SK-N-SH treated with all-trans-retinoic acid at 6 μM for 48 hours (cell line): ENCODE data around the gene A1BG.
A peak's percentile ranks its signal among the peaks of the same experiment; 100 is the strongest.

ENCODE experiments used
- ATAC-seq: fragments of 200-7000 bp; cut with Tn5 transposase; 3 replicates; pipeline ENCODE4 v1.9.1; 2020; ENCODE audit warnings: mild to moderate bottlenecking, moderate library complexity
- BACH2 ChIP-seq: fragments of 250-450 bp; sonication (Bioruptor Pico); IDR thresholded peaks from 2 replicates; pipeline ENCODE4 v1.9.0; 2021; ENCODE audit warnings: mild to moderate bottlenecking, borderline replicate concordance
- GLIS3 ChIP-seq: fragments of 250-450 bp; sonication (Bioruptor Pico); IDR thresholded peaks from 2 replicates; pipeline ENCODE4 v1.5.0; 2020; ENCODE audit warnings: mild to moderate bottlenecking, moderate library complexity
- ISL1 ChIP-seq: fragments of 250-450 bp; sonication (Bioruptor Pico); IDR thresholded peaks from 2 replicates; pipeline ENCODE4 v2.1.2; 2022; ENCODE audit warnings: mild to moderate bottlenecking, moderate library complexity
- OSR1 ChIP-seq: fragments of 250-450 bp; sonication (Bioruptor Pico); IDR thresholded peaks from 2 replicates; pipeline ENCODE4 v1.8.0; 2022; ENCODE audit warnings: moderate library complexity, mild to moderate bottlenecking, inconsistent platforms
- PATZ1 ChIP-seq: fragments of 250-450 bp; sonication (Bioruptor Pico); IDR thresholded peaks from 2 replicates; pipeline ENCODE4 v1.8.0; 2020; ENCODE audit warnings: mild to moderate bottlenecking, moderate library complexity, borderline replicate concordance
- RARB ChIP-seq: fragments of 250-450 bp; sonication (Bioruptor Pico); IDR thresholded peaks from 2 replicates; pipeline ENCODE4 v1.8.0; 2021; ENCODE audit warnings: mild to moderate bottlenecking, moderate library complexity
- TCF4 ChIP-seq: fragments of 250-450 bp; sonication (Bioruptor Pico); IDR thresholded peaks from 2 replicates; pipeline ENCODE4 v1.8.0; 2021; ENCODE audit warnings: mild to moderate bottlenecking, moderate library complexity, borderline replicate concordance
- TOX ChIP-seq: fragments of 250-450 bp; sonication (Bioruptor Pico); IDR thresholded peaks from 2 replicates; pipeline ENCODE4 v1.8.0; 2021; ENCODE audit warnings: mild to moderate bottlenecking, moderate library complexity, borderline replicate concordance
- ZC3H10 ChIP-seq: fragments of 250-450 bp; sonication (Bioruptor Pico); IDR thresholded peaks from 2 replicates; pipeline ENCODE4 v1.5.1; 2021; ENCODE audit warnings: mild to moderate bottlenecking, moderate library complexity
- ZFP3 ChIP-seq: fragments of 250-450 bp; sonication (Bioruptor Pico); IDR thresholded peaks from 2 replicates; pipeline ENCODE4 v1.5.0; 2020; ENCODE audit warnings: mild to moderate bottlenecking, moderate library complexity
- ZFP30 ChIP-seq: fragments of 450-650 bp; formaldehyde crosslinking; IDR thresholded peaks from 2 replicates; pipeline ENCODE4 v1.5.0; 2022; ENCODE audit warnings: mild to moderate bottlenecking, moderate library complexity
- ZNF70 ChIP-seq: fragments of 450-650 bp; formaldehyde crosslinking; IDR thresholded peaks from 2 replicates; pipeline ENCODE4 v1.5.0; 2020; ENCODE audit warnings: mild to moderate bottlenecking, moderate library complexity
- TF ChIP-seq, protein P1 (sequence below): fragments of 250-450 bp; sonication (Bioruptor Pico); IDR thresholded peaks from 2 replicates; pipeline ENCODE4 v1.5.1; 2020; ENCODE audit warnings: low read depth, mild to moderate bottlenecking, moderate library complexity
- TF ChIP-seq, protein P2 (sequence below): fragments of 250-450 bp; sonication (Bioruptor Pico); IDR thresholded peaks from 2 replicates; pipeline ENCODE4 v1.5.1; 2021; ENCODE audit warnings: mild to moderate bottlenecking, moderate library complexity
- TF ChIP-seq, protein P3 (sequence below): fragments of 250-450 bp; sonication (Bioruptor Pico); IDR thresholded peaks from 2 replicates; pipeline ENCODE4 v1.8.0; 2021; ENCODE audit warnings: low read depth, mild to moderate bottlenecking, moderate library complexity, borderline replicate concordance
- TF ChIP-seq, protein P4 (sequence below): fragments of 250-450 bp; sonication (Bioruptor Pico); IDR thresholded peaks from 2 replicates; pipeline ENCODE4 v1.5.0; 2020; ENCODE audit warnings: mild to moderate bottlenecking, moderate library complexity

The A1BG gene

DNA sequence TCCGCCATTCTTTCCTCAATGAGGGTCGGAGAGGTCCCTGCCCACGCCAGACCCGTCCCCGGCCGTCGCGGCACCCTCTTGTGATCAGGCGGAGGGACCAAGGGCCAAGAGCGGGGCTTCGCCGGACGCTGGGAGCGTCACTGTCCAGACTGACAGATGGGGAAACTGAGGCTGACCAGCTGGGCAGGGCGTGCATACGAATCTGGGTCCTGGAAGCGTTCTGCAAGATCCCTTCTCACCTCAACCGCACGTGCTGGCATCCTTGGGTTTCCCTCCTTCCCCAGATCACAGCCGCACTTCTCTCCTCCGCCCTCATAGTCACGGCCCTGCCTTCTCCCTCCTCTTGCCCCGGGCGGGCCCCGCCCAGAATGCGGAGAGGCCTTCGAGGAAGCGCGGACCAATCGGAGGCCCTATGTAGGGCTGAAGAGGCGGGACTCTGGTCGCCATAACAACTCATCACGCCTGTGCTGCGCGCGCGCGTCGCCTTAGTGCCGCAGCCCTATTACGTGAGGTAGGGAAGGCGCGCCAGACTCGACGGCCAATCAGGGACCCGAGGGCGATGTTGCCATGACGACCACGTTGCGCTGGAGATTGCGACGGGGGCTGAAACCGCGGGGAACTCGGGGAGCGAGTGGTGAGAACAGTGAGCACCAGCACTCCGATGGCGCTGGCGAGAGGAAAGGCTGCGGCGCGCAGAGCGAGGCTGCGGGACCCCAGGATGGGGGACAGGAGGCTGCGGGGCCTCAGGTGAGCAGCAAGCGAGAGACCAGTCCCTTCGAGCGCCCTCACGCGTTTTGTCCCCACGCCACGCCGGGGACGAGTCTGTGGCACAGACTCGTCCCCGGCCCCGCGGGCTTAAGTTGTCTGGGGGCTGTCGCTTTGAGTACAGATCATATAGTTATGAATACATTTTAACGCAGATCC lies 47.9 kb upstream of the A1BG start:
- peak; percentile 96 for ATAC-seq
- TF ChIP-seq ISL1 (CRISPR knock-in tag) (no peak), TCF4 (no peak), OSR1 (CRISPR knock-in tag) (no peak), GLIS3 (CRISPR knock-in tag) (no peak), ZFP3 (CRISPR knock-in tag) (no peak), RARB (CRISPR knock-in tag) (no peak), ZFP30 (CRISPR knock-in tag) (no peak), PATZ1 (CRISPR knock-in tag) (no peak)
- TF ChIP-seq, protein P1, sequence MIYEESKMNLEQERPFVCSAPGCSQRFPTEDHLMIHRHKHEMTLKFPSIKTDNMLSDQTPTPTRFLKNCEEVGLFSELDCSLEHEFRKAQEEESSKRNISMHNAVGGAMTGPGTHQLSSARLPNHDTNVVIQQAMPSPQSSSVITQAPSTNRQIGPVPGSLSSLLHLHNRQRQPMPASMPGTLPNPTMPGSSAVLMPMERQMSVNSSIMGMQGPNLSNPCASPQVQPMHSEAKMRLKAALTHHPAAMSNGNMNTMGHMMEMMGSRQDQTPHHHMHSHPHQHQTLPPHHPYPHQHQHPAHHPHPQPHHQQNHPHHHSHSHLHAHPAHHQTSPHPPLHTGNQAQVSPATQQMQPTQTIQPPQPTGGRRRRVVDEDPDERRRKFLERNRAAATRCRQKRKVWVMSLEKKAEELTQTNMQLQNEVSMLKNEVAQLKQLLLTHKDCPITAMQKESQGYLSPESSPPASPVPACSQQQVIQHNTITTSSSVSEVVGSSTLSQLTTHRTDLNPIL (CRISPR knock-in tag) = no peak
- TF ChIP-seq, protein P2, sequence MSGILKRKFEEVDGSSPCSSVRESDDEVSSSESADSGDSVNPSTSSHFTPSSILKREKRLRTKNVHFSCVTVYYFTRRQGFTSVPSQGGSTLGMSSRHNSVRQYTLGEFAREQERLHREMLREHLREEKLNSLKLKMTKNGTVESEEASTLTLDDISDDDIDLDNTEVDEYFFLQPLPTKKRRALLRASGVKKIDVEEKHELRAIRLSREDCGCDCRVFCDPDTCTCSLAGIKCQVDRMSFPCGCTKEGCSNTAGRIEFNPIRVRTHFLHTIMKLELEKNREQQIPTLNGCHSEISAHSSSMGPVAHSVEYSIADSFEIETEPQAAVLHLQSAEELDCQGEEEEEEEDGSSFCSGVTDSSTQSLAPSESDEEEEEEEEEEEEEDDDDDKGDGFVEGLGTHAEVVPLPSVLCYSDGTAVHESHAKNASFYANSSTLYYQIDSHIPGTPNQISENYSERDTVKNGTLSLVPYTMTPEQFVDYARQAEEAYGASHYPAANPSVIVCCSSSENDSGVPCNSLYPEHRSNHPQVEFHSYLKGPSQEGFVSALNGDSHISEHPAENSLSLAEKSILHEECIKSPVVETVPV (CRISPR knock-in tag) = no peak
- TF ChIP-seq, protein P3, sequence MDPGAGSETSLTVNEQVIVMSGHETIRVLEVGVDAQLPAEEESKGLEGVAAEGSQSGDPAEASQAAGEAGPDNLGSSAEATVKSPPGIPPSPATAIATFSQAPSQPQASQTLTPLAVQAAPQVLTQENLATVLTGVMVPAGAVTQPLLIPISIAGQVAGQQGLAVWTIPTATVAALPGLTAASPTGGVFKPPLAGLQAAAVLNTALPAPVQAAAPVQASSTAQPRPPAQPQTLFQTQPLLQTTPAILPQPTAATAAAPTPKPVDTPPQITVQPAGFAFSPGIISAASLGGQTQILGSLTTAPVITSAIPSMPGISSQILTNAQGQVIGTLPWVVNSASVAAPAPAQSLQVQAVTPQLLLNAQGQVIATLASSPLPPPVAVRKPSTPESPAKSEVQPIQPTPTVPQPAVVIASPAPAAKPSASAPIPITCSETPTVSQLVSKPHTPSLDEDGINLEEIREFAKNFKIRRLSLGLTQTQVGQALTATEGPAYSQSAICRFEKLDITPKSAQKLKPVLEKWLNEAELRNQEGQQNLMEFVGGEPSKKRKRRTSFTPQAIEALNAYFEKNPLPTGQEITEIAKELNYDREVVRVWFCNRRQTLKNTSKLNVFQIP = no peak

GRCh38 chr19:58400316-58400915 lies 47.1 kb upstream of the A1BG start:
- TF ChIP-seq, protein P4, sequence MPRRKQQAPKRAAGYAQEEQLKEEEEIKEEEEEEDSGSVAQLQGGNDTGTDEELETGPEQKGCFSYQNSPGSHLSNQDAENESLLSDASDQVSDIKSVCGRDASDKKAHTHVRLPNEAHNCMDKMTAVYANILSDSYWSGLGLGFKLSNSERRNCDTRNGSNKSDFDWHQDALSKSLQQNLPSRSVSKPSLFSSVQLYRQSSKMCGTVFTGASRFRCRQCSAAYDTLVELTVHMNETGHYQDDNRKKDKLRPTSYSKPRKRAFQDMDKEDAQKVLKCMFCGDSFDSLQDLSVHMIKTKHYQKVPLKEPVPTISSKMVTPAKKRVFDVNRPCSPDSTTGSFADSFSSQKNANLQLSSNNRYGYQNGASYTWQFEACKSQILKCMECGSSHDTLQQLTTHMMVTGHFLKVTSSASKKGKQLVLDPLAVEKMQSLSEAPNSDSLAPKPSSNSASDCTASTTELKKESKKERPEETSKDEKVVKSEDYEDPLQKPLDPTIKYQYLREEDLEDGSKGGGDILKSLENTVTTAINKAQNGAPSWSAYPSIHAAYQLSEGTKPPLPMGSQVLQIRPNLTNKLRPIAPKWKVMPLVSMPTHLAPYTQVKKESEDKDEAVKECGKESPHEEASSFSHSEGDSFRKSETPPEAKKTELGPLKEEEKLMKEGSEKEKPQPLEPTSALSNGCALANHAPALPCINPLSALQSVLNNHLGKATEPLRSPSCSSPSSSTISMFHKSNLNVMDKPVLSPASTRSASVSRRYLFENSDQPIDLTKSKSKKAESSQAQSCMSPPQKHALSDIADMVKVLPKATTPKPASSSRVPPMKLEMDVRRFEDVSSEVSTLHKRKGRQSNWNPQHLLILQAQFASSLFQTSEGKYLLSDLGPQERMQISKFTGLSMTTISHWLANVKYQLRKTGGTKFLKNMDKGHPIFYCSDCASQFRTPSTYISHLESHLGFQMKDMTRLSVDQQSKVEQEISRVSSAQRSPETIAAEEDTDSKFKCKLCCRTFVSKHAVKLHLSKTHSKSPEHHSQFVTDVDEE (CRISPR knock-in tag) = no peak
- no peak for TF ChIP-seq PATZ1 (CRISPR knock-in tag)
- no peak for TF ChIP-seq ZC3H10
- TF ChIP-seq ZFP30 (CRISPR knock-in tag) = no peak
- no peak for TF ChIP-seq BACH2
- TF ChIP-seq, protein P3 = no peak
- TF ChIP-seq ZNF70 = no peak
- TF ChIP-seq GLIS3 (CRISPR knock-in tag) = no peak
- no peak for TF ChIP-seq TCF4
- TF ChIP-seq, protein P2 (CRISPR knock-in tag) = no peak
- no peak for TF ChIP-seq ZFP3 (CRISPR knock-in tag)
- no peak for TF ChIP-seq TOX (CRISPR knock-in tag)
- TF ChIP-seq ISL1 (CRISPR knock-in tag) = no peak
- ATAC-seq = peak; percentile 66
